G401 (cell line): ENCODE measurements around the gene STK39. TPM values are rescaled to one million over a fixed set of nuclear protein-coding genes. Genes with fewer than 3 reads are reported as not detected.
"Not testable (repeated sequence)": the region's sequence is repeated elsewhere in the genome, so short reads cannot be mapped to it uniquely, and the experiment has no call there.

ENCODE experiments used
- DNase-seq: peaks from one replicate; pipeline ENCODE4 v3.0.0-alpha.2; 2015; ENCODE audit warnings: low spot score
- in situ Hi-C: cut with HindIII; loops from 2 replicates; pipeline ENCODE4 v1.10.0; 2016; ENCODE audit warnings: low sequenced_read_pairs, mixed read lengths
- total RNA-seq: library from RNA; depleted of rRNA; stranded (reverse); fragments of >200 nt; shearing (Covaris generic); gene quantifications from 2 replicates; pipeline ENCODE4 v1.2.3, GENCODE V29; 2014

Gene STK39
- total RNA-seq, 1 experiment from 2014 or later = not detected

DNA sequence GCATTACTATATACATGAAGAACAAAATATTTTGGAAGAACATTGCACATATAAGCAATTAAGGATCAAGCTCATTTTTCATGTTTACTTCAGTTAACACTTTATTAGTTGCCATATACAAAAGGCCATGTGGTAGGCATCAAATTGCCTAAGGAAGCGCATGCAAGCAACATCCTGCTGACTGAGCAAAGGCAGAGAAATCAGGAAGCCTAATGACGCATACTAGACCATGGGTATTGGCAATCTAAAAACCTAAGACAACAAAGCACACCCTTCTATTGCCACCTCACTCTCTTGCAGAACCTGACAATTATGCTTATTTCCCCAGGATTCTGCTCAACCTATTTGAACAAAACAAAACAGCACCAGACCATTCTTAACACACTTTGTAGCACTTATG lies 171.9 kb downstream of the STK39 start:
- DNase-seq = no peak
- in situ Hi-C loops = no loop called here

- in situ Hi-C loops = no loop called here
- DNase-seq = no peak
Measured at GRCh38 chr2:168072626-168073303, 174.6 kb downstream of the STK39 start.

DNA sequence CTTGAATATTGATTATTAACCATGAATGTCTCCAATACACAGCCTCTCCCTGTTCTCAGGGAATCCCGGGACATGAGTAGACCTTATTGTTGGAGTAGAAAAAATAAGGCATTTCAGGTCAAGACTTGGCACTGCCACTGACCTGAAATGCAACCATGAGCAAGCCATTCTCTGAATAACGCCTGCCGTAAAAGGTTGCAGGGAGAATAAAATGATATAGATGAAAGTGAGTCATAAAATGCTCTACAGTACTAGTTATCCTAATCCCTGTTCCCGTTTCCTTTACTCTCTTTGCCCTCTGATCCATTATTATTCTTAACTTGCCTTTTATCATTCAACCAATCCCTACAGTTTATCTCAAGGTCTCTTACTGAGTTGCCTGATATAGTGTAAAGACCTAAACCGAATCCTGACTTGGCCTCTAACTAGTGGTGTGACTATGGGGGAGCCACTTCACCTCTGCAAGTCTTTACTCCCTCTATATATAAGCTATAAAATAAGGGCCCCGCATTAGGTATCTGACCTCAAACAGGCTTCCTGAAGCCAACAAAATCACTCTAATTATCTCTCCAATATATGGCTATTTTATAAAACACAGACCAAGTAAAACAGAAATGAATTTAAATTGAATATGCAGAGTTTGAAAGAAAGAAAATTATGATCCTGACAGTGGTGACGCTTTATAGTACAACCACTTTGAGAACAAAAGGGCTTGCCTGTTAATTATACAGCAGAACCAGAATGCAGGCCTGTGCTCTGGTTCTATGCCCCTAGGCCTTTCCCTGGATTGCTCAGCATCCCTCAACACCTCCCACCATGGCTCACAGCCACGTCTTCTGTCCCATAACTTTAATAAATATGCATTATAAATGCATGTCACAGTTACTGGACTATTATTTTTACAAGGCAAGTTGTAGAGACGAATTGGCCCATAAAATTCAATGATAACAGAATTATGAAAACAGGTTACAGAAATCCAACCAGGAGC lies 183.1 kb downstream of the STK39 start:
- no peak for DNase-seq

DNA sequence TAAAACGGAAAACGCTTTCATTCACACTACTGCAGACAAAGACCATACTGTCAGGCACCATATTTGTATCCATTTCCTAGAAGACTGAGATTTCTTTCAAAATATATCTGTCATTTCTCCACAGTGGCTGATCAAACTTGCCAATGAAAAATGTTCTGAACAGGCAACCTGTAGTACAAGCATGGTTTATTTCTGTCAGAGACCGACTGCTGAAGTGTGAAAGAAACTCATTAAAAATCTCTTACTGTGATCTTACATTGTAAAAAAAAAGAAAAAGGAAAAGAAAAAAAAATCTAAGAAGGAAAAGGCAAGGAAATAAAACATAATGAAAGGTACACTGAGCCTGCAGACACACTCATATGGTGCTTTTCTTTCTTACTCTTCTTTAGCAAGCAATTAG lies 184.5 kb downstream of the STK39 start:
- DNase-seq = no peak
- in situ Hi-C loops = no loop called here

More for the DNA sequence above, 183.1 kb downstream of the STK39 start:
- in situ Hi-C loops = no loop called here

DNA sequence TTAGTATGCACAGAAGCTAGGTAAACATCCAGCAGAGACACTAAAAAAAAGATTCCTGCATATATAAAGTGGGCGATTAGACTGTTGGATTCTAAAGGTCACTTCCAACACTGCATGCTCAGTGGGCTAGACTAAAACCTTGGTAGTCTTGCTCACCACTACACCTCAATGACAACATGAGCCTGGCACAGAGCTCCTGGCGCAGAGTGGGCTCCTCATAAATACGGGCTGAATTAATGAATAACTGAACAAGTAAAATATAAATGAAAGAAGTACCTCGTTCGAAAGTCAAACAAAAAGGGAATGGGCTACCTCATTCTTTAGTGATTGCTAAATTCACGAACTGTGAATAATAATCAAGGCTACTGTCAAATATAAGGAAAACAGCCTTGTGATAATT lies 185.3 kb downstream of the STK39 start:
- DNase-seq = no peak
- in situ Hi-C loops = no loop called here

- DNase-seq = no peak
- in situ Hi-C loops = no loop called here
Measured at GRCh38 chr2:168060986-168061750, 186.2 kb downstream of the STK39 start.

DNA sequence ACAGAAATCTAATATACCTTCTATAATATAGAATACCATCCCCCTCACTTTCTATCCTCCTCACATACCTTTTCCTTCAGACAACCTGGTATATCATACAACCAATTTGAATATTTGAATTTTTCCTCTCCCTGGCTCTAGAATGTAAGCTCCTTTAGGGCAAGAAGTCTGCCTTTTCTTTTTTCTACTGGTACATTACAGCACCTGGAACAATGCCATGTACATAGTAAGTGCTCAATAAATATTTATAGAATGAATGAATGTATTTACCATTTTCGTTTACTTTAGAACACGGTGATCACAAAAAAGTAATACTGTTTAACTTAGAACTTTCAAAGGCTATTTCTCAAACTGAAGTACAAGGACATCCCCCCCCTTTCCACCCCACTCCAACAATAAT lies 187.6 kb downstream of the STK39 start:
- DNase-seq = no peak

GRCh38 chr2:168058675-168059074 lies 188.7 kb downstream of the STK39 start:
- DNase-seq = no peak
- in situ Hi-C loops = no loop called here

More for the DNA sequence above, 187.6 kb downstream of the STK39 start:
- in situ Hi-C loops = no loop called here

- DNase-seq = no peak
- in situ Hi-C loops = no loop called here
Measured at GRCh38 chr2:168056242-168056787, 191.1 kb downstream of the STK39 start.

- no peak for DNase-seq
- in situ Hi-C loops = no loop called here
Measured at GRCh38 chr2:168054657-168055056, 192.7 kb downstream of the STK39 start.

- in situ Hi-C loops = no loop called here
- no peak for DNase-seq
Measured at GRCh38 chr2:168053676-168054075, 193.7 kb downstream of the STK39 start.

DNA sequence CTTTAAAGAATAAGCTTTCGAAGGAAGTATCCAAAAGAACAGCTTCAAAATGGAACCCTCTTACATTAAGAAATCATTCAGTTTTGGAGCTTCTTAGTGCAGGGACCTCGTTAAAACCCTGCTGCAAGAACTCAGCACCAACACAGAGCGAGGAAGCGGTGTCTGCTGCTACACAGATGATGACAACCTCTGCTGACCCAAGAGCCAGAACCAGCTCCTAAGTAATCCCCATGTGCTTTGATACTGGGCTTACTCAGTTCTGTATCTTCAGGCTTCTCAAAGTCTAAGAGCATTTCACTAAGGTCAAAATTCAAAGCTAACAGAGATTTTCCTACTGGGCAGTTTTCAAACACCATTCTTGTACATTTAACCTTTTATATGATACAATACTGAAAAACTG lies 194.6 kb downstream of the STK39 start:
- no peak for DNase-seq
- in situ Hi-C loops = no loop called here

DNA sequence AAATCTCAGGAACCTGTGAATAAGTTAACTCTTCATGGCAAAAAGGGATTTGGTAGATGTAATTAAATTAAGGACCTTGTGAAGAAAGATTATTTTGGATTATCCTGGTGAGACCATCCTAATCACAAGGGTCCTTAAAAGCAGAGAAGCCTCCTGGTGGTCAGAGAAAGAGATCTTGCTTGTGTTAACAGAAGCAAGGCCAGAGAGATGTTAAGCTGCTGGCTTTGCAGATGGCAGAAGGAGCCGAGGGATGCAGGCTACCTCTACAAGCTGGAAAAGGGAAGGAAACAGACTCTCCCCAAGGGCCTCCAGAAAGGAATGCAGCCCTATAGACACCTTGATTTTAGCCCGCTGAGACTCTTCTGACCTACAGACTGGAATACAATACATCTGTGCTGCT lies 197.0 kb downstream of the STK39 start:
- no peak for DNase-seq
- in situ Hi-C loops = no loop called here

GRCh38 chr2:168049609-168050008 lies 197.8 kb downstream of the STK39 start:
- no peak for DNase-seq
- in situ Hi-C loops = no loop called here

- no peak for DNase-seq
- in situ Hi-C loops = no loop called here
Measured at GRCh38 chr2:168047091-168047690, 200.2 kb downstream of the STK39 start.

DNA sequence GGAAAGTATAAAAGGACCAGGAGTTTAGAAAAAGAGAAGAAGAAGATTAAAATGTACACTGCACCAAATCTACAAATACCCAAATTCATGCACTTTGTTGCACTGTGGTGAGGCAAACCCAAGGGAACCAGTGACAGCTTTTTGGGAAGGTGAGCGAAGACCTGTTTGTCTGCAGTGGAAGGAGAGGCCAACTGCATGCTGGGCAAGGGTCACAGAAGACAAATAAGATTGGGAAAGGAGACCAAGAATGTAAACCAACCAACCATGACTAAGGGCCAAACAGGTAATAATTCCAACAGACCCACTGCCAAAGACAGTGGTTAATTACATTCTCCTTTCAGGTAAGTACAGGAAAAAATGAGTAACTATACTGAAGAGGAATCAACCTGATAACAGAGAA lies 202.8 kb downstream of the STK39 start:
- DNase-seq = no peak
- in situ Hi-C loops = no loop called here

DNA sequence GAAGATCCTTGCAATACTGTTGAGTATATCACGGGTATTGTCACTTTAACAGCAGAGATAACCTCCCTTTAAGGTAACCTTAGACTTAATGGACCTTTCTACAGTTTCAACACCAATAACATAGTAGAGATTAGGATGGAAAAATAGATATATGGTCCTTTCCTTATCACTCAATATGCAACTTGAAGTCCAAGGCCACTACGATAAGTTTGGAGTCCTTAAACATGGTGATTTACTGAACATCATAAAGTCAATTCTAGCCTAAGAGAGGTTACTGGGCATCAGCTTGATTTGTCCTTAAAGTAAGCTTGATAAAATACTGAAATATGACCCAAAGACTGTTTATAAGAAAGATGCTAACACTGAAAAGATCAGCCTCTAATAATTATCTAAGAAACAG lies 203.2 kb downstream of the STK39 start:
- DNase-seq = no peak
- in situ Hi-C loops = no loop called here

- DNase-seq, in situ Hi-C loops: not testable (repeated sequence)
Measured at GRCh38 chr2:168042127-168042824, 205.1 kb downstream of the STK39 start.
